D721Med (cell line): ENCODE data around the gene LSG1.

Experiments
- DNase-seq: peaks from one replicate; pipeline ENCODE4 v3.0.0; 2011; ENCODE audit warnings: low spot score; ENCODE audit not compliant: insufficient read length
- FAIRE-seq: peaks from 2 replicates; lab custom pipeline; 2011; peaks lifted over from hg19 to GRCh38; lab: Jason Lieb, UNC
- CTCF ChIP-seq: IDR thresholded peaks from 2 replicates; pipeline ENCODE4 v1.5.1; 2012; ENCODE audit warnings: mild to moderate bottlenecking, control low read depth; ENCODE audit not compliant: insufficient read depth; ENCODE audit errors: missing control alignments

LSG1 gene

GRCh38 chr3:194673761-194674160 lies 1.8 kb upstream of the LSG1 start:
- no peak for TF ChIP-seq CTCF
- no peak for DNase-seq
- no peak for FAIRE-seq

DNA sequence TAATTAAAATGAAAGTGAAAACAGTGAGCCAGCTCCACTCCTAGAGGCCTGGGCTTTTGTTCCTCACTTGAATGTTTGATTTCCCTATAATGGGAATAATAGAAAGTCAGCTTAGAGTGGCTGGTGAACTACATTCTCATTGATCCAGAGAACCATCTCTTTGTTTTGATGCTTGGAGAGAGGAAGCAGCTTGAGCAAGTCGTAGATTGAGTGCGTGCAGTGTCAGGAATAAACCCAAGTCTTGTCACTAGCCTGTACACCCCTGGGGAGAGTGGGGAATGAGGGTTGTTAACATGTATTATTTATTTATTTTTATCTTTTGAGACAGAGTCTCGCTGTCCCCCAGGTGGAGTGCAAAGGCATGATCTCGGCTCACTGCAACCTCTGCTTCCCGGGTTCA lies 885 bp upstream of the LSG1 start:
- DNase-seq (no peak), FAIRE-seq (no peak)
- no peak for TF ChIP-seq CTCF

GRCh38 chr3:194671511-194671899 lies 486 bp downstream of the LSG1 start:
- FAIRE-seq, result no peak
- peak; percentile 61 for TF ChIP-seq CTCF
- DNase-seq, result no peak

GRCh38 chr3:194667363-194667762 lies 4.6 kb downstream of the LSG1 start:
- no peak for TF ChIP-seq CTCF
- FAIRE-seq (no peak), DNase-seq (no peak)

GRCh38 chr3:194664857-194665256 lies 7.1 kb downstream of the LSG1 start:
- DNase-seq, result no peak
- no peak for TF ChIP-seq CTCF
- no peak for FAIRE-seq

GRCh38 chr3:194661946-194662345 lies 10.0 kb downstream of the LSG1 start:
- no peak for TF ChIP-seq CTCF
- DNase-seq (no peak), FAIRE-seq (no peak)

- no peak for TF ChIP-seq CTCF
- FAIRE-seq, result peak; percentile 64
- DNase-seq, result no peak
Observed at GRCh38 chr3:194661374-194661773, 10.6 kb downstream of the LSG1 start.
